GM12872 (cell line): Measurements from ENCODE around the gene TRMU.

ENCODE experiments used
- CTCF ChIP-seq: IDR thresholded peaks from 3 replicates; pipeline ENCODE4 v1.5.1; 2011; ENCODE audit warnings: low read depth, mild to moderate bottlenecking, low read length, moderate library complexity; ENCODE audit not compliant: insufficient read depth

Gene TRMU

GRCh38 chr22:46340676-46341075, 5.2 kb downstream of the TRMU start:
- TF ChIP-seq CTCF: no peak

GRCh38 chr22:46346680-46347405, 11.3 kb downstream of the TRMU start:
- TF ChIP-seq CTCF: no peak

- TF ChIP-seq CTCF: no peak
Observed at GRCh38 chr22:46347646-46348045, 12.1 kb downstream of the TRMU start.

- no peak for TF ChIP-seq CTCF
Observed at GRCh38 chr22:46348099-46348695, 12.7 kb downstream of the TRMU start.

GRCh38 chr22:46349238-46349637, 13.7 kb downstream of the TRMU start:
- no peak for TF ChIP-seq CTCF

GRCh38 chr22:46349681-46350080, 14.2 kb downstream of the TRMU start:
- no peak for TF ChIP-seq CTCF

- TF ChIP-seq CTCF: no peak
Observed at GRCh38 chr22:46350121-46350520, 14.6 kb downstream of the TRMU start.
